Stomach (tissue), 9 donors: ENCODE measurements around the gene ZC3HAV1. TPM values are rescaled to one million over a fixed set of nuclear protein-coding genes. Genes with fewer than 3 reads are reported as not detected.

Experiments used
- DNase-seq, 2 donors: peaks; one replicate each; pipeline versions ENCODE4 v3.0.0 to v3.0.0-alpha.2; 2013 to 2019
- H3K27ac ChIP-seq, 5 donors: fragments of 200-600 bp in 4 of 5; sonication (generic) in 4 of 5; one replicate each; pipeline ENCODE4 v1.5.1; 2013 to 2019; ENCODE audit warnings: mild to moderate bottlenecking in 1 of 5, moderate library complexity in 1 of 5
- H3K27me3 ChIP-seq, 3 donors: fragments of 200-600 bp; sonication (generic); one replicate each; pipeline ENCODE4 v1.5.1; 2017 to 2019; ENCODE audit warnings: mixed run types in 1 of 3
- H3K36me3 ChIP-seq, 4 donors: fragments of 200-600 bp; sonication (generic); 1 replicate in 3 of 4; 2 replicates in 1 of 4; pipeline ENCODE4 v1.5.1; 2016 to 2019
- H3K4me1 ChIP-seq, 4 donors: fragments of 200-600 bp; sonication (generic); one replicate each; pipeline ENCODE4 v1.5.1; 2016 to 2019
- H3K4me3 ChIP-seq, 4 donors: fragments of 200-600 bp; sonication (generic) in 3 of 4; one replicate each; pipeline ENCODE4 v1.5.1; 2016 to 2019; ENCODE audit warnings: mild to moderate bottlenecking in 1 of 4
- H3K9me3 ChIP-seq, 4 donors: fragments of 200-600 bp; sonication (generic); one replicate each; pipeline ENCODE4 v1.5.1; 2016 to 2019
- EP300 ChIP-seq: sonication (generic); formaldehyde crosslinking; IDR thresholded peaks from one replicate; pipeline ENCODE4 v1.6.1; 2017; ENCODE audit warnings: antibody characterized with exemption
- POLR2A ChIP-seq, 4 donors: fragments of 450-650 bp; IDR thresholded peaks; one replicate each; pipeline ENCODE4 v1.6.1; 2016; ENCODE audit warnings: antibody characterized with exemption in 4 of 4, control low read depth in 2 of 4, mild to moderate bottlenecking in 1 of 4, moderate library complexity in 1 of 4
- POLR2AphosphoS5 ChIP-seq, 3 donors: sonication (generic); formaldehyde crosslinking; IDR thresholded peaks; one replicate each; pipeline ENCODE4 v1.6.1; 2016; ENCODE audit warnings: antibody characterized with exemption in 3 of 3
- WGBS, 5 donors: extraction: QIAGEN DNeasy Blood & Tissue Kit in 3 of 5; methylation state at CpG; one replicate each; pipeline versions ENCODE4 v1.1.5 to v1.1.7; 2013 to 2018; 5-methylcytosine and 5-hydroxymethylcytosine counted together
- intact Hi-C: fragments of 100-400 bp; cut with DNase I; formaldehyde crosslinking; loops from one replicate; pipeline ENCODE4 v1.15.1; 2023; ENCODE audit warnings: low total_unique reads
- polyA plus RNA-seq, 3 donors: library from polyadenylated mRNA; stranded (reverse); fragments of 200-250 nt; gene quantifications; one replicate each; pipeline ENCODE4 v1.2.3, GENCODE V29; 2013
- total RNA-seq, 5 donors: library from RNA; depleted of rRNA; stranded (reverse); fragments of >200 nt; gene quantifications; one replicate each; pipeline versions ENCODE4 v1.1.0 to v1.2.3, GENCODE V29; 2014 to 2016
- TF ChIP-seq, protein P1 (sequence below), 7 experiments: fragments of 450-650 bp in 4 of 7; fragments of 200-600 bp in 3 of 7; sonication (generic) in 3 of 7; IDR thresholded peaks; one replicate each; pipeline ENCODE4 v1.5.1; 2016 to 2019; ENCODE audit warnings: antibody characterized with exemption in 7 of 7, control low read depth in 2 of 7, mild to moderate bottlenecking in 1 of 7
- donor health status: healthy with polysubstance abuse.
- donor health status: Bipolar disorder and iron deficiency.
- donor health status: healthy.

Gene ZC3HAV1
- total and polyA plus RNA-seq, 8 donors, result 5.5 to 34.3 (median 12.9) TPM

DNA sequence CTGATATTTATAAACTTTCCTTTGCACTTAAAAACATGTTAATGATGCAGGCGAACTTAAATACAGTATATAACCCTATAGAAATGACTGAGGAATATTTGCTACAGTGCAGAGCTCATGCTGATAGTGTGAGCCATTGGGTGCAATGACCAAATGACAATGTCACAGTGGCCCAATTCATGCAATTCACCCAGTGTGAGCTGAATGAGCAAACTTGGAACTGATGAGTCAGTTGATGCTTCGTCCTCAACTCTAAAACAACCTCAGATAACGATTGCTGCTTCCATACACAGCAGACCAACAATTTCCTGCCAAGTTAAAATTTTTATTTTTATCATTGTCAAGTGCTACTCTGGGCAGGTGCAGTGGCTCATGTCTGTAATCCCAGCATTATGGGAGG lies 61.5 kb downstream of the ZC3HAV1 start:
- 77 to 89% (median 81%) methylated on average over 3 of the region's 3 CpGs for WGBS, 5 donors
- no peak overlapping the region for H3K27ac ChIP-seq
- no peaks in the 10 kb centered on the region for H3K9me3 ChIP-seq
- no peak overlapping the region for H3K4me3 ChIP-seq
- H3K27me3 ChIP-seq, result no peaks in the 10 kb centered on the region
- no peak for TF ChIP-seq POLR2A (IDR thresholded peaks at IDR 0.05)
- no peak for TF ChIP-seq POLR2AphosphoS5 (IDR thresholded peaks at IDR 0.05)
- peaks cover 37 to 89% (median 83%) of the 10 kb centered on the region in 4 donors for H3K36me3 ChIP-seq
- intact Hi-C loops, result no loop called here
- H3K4me1 ChIP-seq, result peaks cover 0 to 20% (median 0%) of the 10 kb centered on the region in 4 donors
- no peak for DNase-seq

DNA sequence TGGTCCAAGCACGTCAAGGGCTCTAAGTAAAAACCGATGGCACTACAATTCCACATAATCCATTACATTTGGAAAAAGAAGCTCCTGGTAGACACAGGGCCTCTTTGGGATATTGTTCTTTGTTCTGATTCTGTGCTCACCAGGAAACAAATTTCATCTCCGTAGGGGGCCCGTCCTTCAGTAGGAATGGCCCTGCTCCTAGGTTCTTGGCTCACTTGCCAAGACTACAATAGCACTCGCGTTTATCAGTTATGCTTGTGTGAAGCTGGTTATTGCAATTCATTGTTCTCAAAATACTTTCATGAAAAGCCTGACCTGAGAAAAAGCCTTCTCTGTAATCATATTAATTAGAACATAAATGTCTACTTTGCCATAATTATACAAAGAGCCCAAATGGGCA lies 63.4 kb downstream of the ZC3HAV1 start:
- TF ChIP-seq POLR2AphosphoS5 (IDR thresholded peaks at IDR 0.05) (no peak), EP300 (no peak), POLR2A (IDR thresholded peaks at IDR 0.05) (no peak)
- TF ChIP-seq, protein P1, sequence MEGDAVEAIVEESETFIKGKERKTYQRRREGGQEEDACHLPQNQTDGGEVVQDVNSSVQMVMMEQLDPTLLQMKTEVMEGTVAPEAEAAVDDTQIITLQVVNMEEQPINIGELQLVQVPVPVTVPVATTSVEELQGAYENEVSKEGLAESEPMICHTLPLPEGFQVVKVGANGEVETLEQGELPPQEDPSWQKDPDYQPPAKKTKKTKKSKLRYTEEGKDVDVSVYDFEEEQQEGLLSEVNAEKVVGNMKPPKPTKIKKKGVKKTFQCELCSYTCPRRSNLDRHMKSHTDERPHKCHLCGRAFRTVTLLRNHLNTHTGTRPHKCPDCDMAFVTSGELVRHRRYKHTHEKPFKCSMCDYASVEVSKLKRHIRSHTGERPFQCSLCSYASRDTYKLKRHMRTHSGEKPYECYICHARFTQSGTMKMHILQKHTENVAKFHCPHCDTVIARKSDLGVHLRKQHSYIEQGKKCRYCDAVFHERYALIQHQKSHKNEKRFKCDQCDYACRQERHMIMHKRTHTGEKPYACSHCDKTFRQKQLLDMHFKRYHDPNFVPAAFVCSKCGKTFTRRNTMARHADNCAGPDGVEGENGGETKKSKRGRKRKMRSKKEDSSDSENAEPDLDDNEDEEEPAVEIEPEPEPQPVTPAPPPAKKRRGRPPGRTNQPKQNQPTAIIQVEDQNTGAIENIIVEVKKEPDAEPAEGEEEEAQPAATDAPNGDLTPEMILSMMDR (IDR thresholded peaks at IDR 0.05), result no peak
- no peaks in the 10 kb centered on the region for H3K27me3 ChIP-seq

DNA sequence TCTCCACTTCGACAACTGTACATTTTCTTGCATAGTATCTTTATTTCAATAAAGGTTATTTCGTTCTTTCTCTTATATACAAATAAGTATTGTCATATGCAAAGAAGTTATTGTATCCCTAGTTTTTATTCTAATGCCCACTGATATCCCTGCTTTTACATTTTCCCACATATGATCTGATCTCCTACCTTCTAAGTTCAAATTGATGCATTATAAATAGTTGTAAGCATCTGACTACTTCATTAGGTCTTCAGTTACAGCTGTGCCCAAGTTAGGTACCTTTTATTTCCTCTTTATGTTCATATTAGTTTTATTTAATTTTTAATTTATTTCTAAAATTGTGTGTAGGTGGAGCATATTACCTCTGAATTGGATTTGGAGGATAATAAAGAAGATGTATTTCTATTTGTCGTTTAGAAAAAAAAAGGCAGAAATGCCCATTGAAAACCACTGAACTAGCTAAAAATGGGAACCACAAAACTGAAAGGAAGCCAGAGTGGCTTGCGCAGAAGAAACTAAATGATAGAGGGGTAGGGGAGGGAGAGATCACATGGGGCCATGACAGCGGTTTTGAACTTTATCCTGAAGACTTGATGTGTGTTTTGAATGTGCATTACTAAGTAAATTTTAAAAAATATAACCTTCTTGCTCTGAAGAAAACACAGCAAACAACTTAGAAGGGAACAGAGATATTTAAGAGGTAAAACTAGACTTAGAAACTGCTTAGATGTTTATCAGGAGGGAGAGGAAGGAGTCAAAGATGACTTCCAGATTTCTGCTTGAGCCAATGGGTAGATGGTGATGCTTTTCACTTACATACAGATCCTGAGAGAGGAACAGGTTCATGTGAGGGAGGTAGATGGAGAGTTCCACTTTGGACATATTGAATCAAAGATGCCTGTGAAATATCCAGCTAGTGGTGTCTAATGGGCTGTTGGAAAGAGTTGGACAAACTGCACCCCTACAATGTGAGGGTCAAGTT lies 64.4 kb downstream of the ZC3HAV1 start:
- Histone ChIP-seq H3K27me3 (no peaks in the 10 kb centered on the region), H3K4me3 (no peak overlapping the region), H3K9me3 (no peaks in the 10 kb centered on the region), H3K4me1 (peaks cover 0 to 24% (median 0%) of the 10 kb centered on the region in 4 donors), H3K27ac (peak overlapping the region in 1 of 5 donors; percentile 35), H3K36me3 (peaks cover 22 to 60% (median 54%) of the 10 kb centered on the region in 4 donors)
- intact Hi-C loops, result no loop called here
- TF ChIP-seq POLR2A (IDR thresholded peaks at IDR 0.05) (no peak), EP300 (no peak), POLR2AphosphoS5 (IDR thresholded peaks at IDR 0.05) (no peak)
- TF ChIP-seq, protein P1 (IDR thresholded peaks at IDR 0.05), result no peak
- WGBS, 5 donors, result 71 to 88% (median 80%) methylated on average over 5 of the region's 5 CpGs
- DNase-seq, result no peak

More for the DNA sequence above, 63.4 kb downstream of the ZC3HAV1 start:
- DNase-seq, result no peak
- H3K4me1 ChIP-seq, result peaks cover 0 to 24% (median 0%) of the 10 kb centered on the region in 4 donors
- H3K9me3 ChIP-seq, result no peaks in the 10 kb centered on the region
- peaks cover 30 to 71% (median 64%) of the 10 kb centered on the region in 4 donors for H3K36me3 ChIP-seq
- H3K4me3 ChIP-seq, result no peak overlapping the region
- intact Hi-C loops, result no loop called here
- WGBS, 5 donors, result 84 to 93% (median 89%) methylated on average over 6 of the region's 6 CpGs
- no peak overlapping the region for H3K27ac ChIP-seq

DNA sequence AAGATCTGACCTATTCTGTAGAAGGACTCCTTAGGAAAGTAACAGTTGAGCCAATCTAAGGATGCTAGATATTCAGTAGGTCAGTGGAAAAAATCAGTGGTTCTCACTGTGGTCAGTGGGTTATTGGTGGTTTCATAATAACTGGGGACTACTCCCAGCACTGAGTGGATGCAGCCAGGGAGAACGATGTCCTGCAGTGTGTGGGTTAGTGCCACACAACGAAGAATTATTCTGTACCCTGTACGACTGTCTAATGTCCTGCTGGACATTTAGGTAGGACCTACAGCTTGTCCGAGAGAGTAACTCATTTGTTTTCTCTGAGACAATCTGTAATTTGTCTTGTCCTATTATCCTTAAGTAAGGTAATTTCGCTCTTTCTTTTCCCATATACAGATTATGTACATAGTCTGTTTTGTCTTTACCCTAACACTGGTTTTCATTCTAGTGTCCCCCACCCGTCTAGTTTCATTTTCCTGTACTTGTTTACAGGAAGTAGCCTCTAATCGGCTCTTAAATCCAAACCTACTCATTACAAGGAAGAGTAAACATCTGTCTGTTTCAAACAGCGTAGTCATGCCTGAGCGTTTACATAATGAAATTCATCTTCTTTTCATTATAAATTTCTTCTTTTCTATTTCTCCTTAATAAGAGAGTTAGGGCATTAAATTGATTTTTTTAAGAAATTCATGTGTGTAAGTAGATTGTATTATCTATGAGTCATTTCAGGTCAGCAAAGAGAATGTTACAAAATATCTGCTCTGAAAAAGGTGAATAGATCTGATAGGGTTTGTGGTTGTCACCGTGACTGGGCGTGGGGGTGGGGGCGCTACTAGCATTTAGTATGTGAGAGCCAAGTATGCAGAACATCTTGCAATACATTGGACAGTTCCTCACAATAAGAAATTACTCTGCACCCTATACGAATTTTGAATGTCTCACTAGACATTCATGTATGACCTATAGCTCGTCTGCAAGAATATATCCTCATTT lies 65.4 kb downstream of the ZC3HAV1 start:
- DNase-seq, result peak in 1 of 2 donors; percentile 55
- TF ChIP-seq POLR2AphosphoS5 (IDR thresholded peaks at IDR 0.05), result no peak
- TF ChIP-seq EP300, result no peak
- no peak for TF ChIP-seq POLR2A (IDR thresholded peaks at IDR 0.05)
- TF ChIP-seq, protein P1 (IDR thresholded peaks at IDR 0.05), result no peak
- WGBS, 5 donors, result 55 to 65% (median 63%) methylated on average over 14 of the region's 14 CpGs

More for the DNA sequence above, 65.4 kb downstream of the ZC3HAV1 start:
- Histone ChIP-seq H3K9me3 (no peaks in the 10 kb centered on the region), H3K4me1 (peaks cover 0 to 24% (median 0%) of the 10 kb centered on the region in 4 donors), H3K4me3 (no peak overlapping the region), H3K27ac (peak overlapping the region in 3 of 5 donors; percentile 3 to 48 (median 35)), H3K36me3 (peaks cover 14 to 50% (median 44%) of the 10 kb centered on the region in 4 donors), H3K27me3 (no peaks in the 10 kb centered on the region)
- intact Hi-C loops, result no loop called here
